HEK293T (cell line): ENCODE results near the gene ANKS1A.

ENCODE experiments used
- CTCF ChIA-PET: fragments of 350-600 bp; formaldehyde crosslinking; extraction: SDS; loops from one replicate; lab custom pipeline; 2021; ENCODE audit warnings: antibody characterized with exemption, inconsistent platforms; lab: Yijun Ruan, JAX
- POLR2A ChIA-PET: fragments of 350-600 bp; formaldehyde crosslinking; extraction: SDS; loops from one replicate; lab custom pipeline; 2020; ENCODE audit warnings: antibody characterized with exemption, inconsistent platforms; lab: Yijun Ruan, JAX
- DNase-seq: peaks from one replicate; pipeline ENCODE4 v3.0.0; 2012; ENCODE audit warnings: mixed read lengths; ENCODE audit errors: extremely low spot score
- ARNT ChIP-seq: fragments of 450-650 bp; IDR thresholded peaks from 2 replicates; pipeline ENCODE4 v1.6.1; 2017; ENCODE audit warnings: mild to moderate bottlenecking
- BHLHE40 ChIP-seq: fragments of 450-650 bp; IDR thresholded peaks from 2 replicates; pipeline ENCODE4 v1.6.1; 2016; ENCODE audit warnings: mild to moderate bottlenecking, moderate library complexity, borderline replicate concordance
- CTBP1 ChIP-seq: fragments of 450-650 bp; IDR thresholded peaks from 2 replicates; pipeline ENCODE4 v1.6.1; 2016; ENCODE audit warnings: borderline replicate concordance
- ELF4 ChIP-seq: fragments of 450-650 bp; IDR thresholded peaks from 2 replicates; pipeline ENCODE4 v1.6.1; 2017; ENCODE audit warnings: antibody characterized with exemption
- FOXA1 ChIP-seq: fragments of 450-650 bp; IDR thresholded peaks from 2 replicates; pipeline ENCODE4 v1.6.1; 2016; ENCODE audit warnings: mild to moderate bottlenecking
- FOXK2 ChIP-seq: fragments of 450-650 bp; IDR thresholded peaks from 2 replicates; pipeline ENCODE4 v1.6.1; 2016; ENCODE audit warnings: mild to moderate bottlenecking
- FOXM1 ChIP-seq: fragments of 450-650 bp; IDR thresholded peaks from 2 replicates; pipeline ENCODE4 v1.6.1; 2017; ENCODE audit warnings: mild to moderate bottlenecking, borderline replicate concordance
- HDGF ChIP-seq: fragments of 450-650 bp; IDR thresholded peaks from 2 replicates; pipeline ENCODE4 v1.6.1; 2017; ENCODE audit warnings: antibody characterized with exemption, borderline replicate concordance
- L3MBTL2 ChIP-seq: fragments of 450-650 bp; conservative IDR thresholded peaks from 2 replicates; pipeline ENCODE4 v1.6.1; 2016; ENCODE audit warnings: mild to moderate bottlenecking
- LEF1 ChIP-seq: fragments of 450-650 bp; IDR thresholded peaks from 2 replicates; pipeline ENCODE4 v1.6.1; 2017; ENCODE audit warnings: mild to moderate bottlenecking, borderline replicate concordance
- NFRKB ChIP-seq: fragments of 450-650 bp; IDR thresholded peaks from 2 replicates; pipeline ENCODE4 v1.6.1; 2016; ENCODE audit warnings: mild to moderate bottlenecking, moderate library complexity
- SP1 ChIP-seq: fragments of 450-650 bp; IDR thresholded peaks from 2 replicates; pipeline ENCODE4 v1.6.1; 2017
- SUZ12 ChIP-seq: fragments of 450-650 bp; IDR thresholded peaks from 2 replicates; pipeline ENCODE4 v1.6.1; 2016; ENCODE audit warnings: mild to moderate bottlenecking
- TARDBP ChIP-seq: fragments of 450-650 bp; IDR thresholded peaks from 2 replicates; pipeline ENCODE4 v1.6.1; 2016
- ZNF384 ChIP-seq: fragments of 450-650 bp; IDR thresholded peaks from 2 replicates; pipeline ENCODE4 v1.6.1; 2016
- TF ChIP-seq, protein P1 (sequence below): fragments of 450-650 bp; IDR thresholded peaks from 2 replicates; pipeline ENCODE4 v1.6.1; 2016

ANKS1A gene

DNA sequence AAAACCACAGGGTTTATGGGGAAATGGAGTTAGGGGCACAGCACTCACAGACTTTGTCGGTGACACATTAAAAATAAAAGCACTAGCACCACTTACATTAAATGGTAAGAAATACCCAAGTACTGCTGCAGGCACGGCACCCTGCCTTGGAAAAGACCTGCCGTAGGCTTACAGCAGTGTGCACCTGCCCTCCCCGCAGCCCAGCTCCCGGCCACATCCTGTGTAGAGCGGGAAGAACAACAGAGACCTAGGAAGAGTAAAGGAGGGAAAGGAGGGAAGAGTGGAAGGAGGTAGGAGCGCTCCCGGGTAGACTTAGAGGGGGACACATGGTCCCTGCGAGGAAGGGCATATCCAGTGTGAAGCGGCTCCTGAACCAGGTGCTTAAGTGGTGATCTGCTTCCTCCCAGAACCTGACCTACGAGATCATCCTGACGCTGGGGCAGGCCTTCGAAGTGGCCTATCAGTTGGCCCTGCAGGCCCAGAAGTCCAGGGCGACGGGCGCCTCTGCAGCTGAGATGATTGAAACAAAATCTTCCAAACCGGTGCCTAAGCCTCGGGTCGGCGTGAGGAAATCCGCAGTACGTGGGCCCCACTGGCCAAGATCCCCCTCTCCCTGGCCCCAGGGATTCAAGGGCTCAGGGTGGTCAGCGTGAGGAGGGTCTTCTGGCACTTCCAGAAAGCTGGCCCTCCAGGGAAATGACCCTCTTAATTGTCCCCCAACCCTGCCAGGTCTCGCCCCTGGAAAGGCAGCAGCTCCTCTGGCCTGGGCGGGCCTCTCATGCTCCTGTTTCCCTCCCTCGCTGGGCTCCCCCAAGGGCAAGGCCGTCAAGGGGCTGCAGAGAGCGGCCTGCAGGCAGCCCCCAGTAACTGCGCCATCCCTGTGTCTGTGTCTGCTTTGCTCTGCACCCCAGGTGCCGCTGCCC is 196.6 kb downstream of the ANKS1A start:
- CTCF ChIA-PET, result no interaction called here
- TF ChIP-seq SP1, result no peak
- no peak for DNase-seq
- POLR2A ChIA-PET, result no interaction called here

DNA sequence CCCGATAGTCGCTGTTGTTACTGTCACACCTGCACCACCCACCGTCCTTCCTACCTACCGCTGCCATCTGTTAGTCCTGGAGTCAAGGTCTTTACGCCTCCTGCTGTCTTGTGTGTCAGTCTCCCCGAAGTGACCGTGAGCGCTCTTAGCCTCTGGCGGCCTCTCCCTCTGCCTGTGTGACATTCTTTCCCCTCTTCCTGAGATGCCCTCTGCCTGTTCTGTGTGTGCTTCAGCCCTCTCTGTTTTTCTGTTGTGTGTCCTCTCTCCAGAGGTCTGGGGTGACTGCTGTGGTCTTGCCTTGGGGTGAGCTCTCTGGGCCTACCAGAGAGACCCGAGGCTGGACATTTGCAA is 197.2 kb downstream of the ANKS1A start:
- DNase-seq, result no peak
- ChIA-PET POLR2A (no interaction called here), CTCF (no interaction called here)
- TF ChIP-seq HDGF (no peak), FOXA1 (no peak), TARDBP (no peak), ELF4 (no peak), LEF1 (no peak), SUZ12 (no peak), ZNF384 (no peak), NFRKB (no peak), CTBP1 (no peak), FOXK2 (no peak), FOXM1 (no peak), L3MBTL2 (no peak), BHLHE40 (no peak), ARNT (no peak), SP1 (no peak)
- TF ChIP-seq, protein P1, sequence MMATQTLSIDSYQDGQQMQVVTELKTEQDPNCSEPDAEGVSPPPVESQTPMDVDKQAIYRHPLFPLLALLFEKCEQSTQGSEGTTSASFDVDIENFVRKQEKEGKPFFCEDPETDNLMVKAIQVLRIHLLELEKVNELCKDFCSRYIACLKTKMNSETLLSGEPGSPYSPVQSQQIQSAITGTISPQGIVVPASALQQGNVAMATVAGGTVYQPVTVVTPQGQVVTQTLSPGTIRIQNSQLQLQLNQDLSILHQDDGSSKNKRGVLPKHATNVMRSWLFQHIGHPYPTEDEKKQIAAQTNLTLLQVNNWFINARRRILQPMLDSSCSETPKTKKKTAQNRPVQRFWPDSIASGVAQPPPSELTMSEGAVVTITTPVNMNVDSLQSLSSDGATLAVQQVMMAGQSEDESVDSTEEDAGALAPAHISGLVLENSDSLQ, result no peak

DNA sequence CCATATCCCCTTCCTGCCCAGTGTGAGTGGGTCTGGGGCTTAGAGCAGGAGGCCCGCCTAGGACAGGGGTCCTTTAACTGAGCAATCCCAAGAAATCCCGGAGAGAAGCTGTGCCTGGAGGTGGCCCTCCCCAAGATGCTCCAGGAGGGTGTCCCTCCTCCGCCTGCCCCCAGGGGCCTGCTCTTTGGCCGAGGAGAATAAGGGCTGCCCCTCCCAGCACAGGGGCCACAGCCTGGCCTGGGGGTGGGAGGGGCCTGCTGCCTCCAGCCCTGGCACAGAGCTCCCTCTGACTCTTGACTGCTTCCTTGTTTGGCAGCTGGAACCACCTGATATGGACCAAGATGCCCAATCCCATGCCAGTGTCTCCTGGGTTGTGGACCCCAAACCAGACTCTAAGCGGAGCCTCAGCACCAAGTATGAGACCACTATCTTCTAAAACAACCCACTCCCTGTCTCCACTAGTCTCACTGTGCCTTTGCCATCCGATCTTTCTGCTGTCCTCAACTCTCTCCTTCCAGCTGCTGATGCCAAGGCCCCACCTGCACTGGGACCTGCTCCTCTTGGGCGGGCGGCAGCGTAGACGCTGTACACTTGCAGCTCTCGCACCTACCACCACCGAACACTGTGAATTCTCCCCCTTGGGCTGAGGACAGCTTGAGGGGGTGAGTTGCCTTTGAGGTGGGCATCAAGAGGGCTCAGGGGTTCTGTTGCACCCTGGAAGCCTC is 197.7 kb downstream of the ANKS1A start:
- POLR2A ChIA-PET, result no interaction called here
- CTCF ChIA-PET, result interaction anchor here (0.6 kb wide), 1 partner anchor 12 kb away, joined by 3 read pairs; no protein-coding TSS in a partner anchor
- no peak for DNase-seq
- TF ChIP-seq FOXA1, result no peak
- TF ChIP-seq, protein P1, result no peak
- no peak for TF ChIP-seq SP1
- no peak for TF ChIP-seq ZNF384
- TF ChIP-seq FOXK2, result no peak
- TF ChIP-seq HDGF, result no peak
- no peak for TF ChIP-seq NFRKB

DNA sequence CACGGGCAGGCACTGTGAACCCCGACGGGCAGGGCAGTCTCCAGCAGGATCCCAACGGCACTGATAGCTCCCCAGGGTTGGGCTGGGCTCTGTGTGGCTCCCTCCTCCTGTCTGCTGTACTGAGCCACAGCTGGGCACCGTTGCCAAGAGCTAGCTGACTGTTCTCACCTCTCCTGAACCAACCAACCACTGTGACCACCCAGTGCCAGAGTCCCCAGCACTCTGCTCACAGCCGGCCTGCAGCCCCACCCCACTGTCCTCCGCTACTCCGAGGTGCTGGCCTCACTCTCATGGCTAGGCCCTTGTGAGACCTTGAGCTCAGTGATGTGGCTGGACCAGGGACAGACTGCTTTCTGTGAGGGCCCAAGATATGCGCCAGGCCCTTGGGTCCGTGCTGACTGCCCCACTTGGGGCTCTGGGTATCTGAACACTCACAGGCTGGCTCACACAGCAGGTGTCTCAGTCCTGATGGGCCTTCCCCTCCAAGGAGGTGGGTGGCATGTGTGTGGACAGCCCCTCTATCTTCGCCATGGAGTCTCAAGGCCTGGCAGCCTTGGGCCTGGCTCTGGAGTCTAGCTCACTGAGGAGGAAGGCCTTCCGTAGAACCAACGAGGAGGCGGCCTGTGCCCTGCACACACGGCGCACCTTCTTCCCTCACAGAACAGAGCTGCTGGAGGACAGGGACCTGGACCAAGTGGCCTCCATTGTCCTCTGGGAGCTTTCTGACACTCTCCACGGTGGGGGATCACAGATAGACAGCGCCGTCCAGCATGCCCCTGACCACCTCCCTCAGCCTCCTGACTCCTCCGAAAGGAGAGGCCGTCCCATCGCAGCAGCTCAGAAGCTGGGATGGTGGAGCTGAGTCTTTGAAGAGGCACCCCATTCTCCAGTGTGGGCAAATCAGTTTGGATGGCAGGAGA is 198.6 kb downstream of the ANKS1A start:
- no peak for DNase-seq
- TF ChIP-seq, protein P1, result no peak
- no peak for TF ChIP-seq ELF4
- TF ChIP-seq FOXM1, result no peak
- no peak for TF ChIP-seq TARDBP
- no peak for TF ChIP-seq SP1
- TF ChIP-seq ARNT, result no peak
- TF ChIP-seq NFRKB, result no peak
- no peak for TF ChIP-seq L3MBTL2
- no peak for TF ChIP-seq HDGF
- TF ChIP-seq BHLHE40, result no peak
- no peak for TF ChIP-seq FOXA1
- no peak for TF ChIP-seq LEF1
- no peak for TF ChIP-seq SUZ12
- no peak for TF ChIP-seq ZNF384
- TF ChIP-seq FOXK2, result no peak
- no peak for TF ChIP-seq CTBP1
- CTCF ChIA-PET, result interaction anchor here (0.6 kb wide), 1 partner anchor 13 kb away, joined by 3 read pairs; no protein-coding TSS in a partner anchor
- POLR2A ChIA-PET, result no interaction called here

DNA sequence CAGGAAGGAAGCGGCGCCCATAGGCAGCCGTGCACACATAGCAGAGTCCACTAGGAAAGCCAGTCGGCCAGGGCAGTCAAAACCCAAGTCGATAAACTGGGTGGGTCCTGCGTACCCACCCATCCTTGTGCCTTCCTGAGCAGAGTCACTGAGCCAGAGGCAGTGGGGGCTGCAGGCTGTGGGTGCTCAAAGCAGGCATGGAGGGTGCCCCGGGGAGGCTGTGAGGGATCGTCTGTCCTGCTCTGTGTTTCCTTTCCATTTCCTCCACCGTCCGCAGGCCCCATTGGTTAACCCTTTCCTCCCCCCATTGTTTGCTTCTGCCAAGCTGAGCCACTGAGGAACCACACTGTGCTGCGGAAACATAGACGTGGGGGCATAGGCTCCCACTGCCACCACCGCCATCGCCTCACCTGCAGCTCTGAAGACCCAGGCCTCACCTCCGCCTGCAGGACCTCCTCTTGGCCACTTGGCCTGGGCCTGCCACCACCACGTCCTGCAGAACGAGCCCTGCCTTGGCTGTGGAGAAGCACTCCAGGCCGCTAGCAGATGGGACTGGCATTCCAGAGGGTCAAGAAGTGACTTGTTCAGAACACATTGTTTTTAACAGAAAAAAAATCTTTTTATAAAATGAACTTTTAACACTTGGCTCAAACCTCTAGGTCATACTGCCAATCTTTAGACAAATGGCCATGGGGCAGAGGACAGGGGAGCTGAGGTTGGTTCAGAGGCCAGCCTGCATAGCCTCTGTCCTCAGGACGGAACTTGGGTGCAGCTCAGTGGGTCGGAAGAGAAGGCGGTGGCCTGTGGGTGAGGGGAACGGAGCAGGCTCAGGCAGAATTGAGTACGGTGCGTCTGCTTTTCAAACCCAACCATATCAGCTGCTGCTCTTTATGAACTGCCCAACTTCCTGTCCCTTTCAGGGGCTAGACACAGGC is 199.5 kb downstream of the ANKS1A start:
- ChIA-PET CTCF (no interaction called here), POLR2A (no interaction called here)
- DNase-seq, result no peak
- TF ChIP-seq ZNF384 (no peak), TARDBP (no peak), FOXK2 (no peak), L3MBTL2 (no peak), ELF4 (no peak), CTBP1 (no peak), SUZ12 (no peak)
